GM12878 (cell line): ENCODE data around the gene EEF1G.

Experiments
- CTCF ChIP-seq, 3 experiments: IDR thresholded peaks in 2 of 3; conservative IDR thresholded peaks in 1 of 3; 2 replicates each; pipeline ENCODE4 v1.5.1; 2011; ENCODE audit warnings: low read depth in 3 of 3, low read length in 3 of 3, mild to moderate bottlenecking in 3 of 3, control low read depth in 2 of 3, moderate library complexity in 2 of 3, inconsistent platforms in 1 of 3, mixed read lengths in 1 of 3; ENCODE audit not compliant: control insufficient read depth in 2 of 3, insufficient read depth in 1 of 3; ENCODE audit errors: extremely low read depth in 1 of 3
- EZH2 ChIP-seq: IDR thresholded peaks from 2 replicates; pipeline ENCODE4 v1.6.1; 2012; ENCODE audit warnings: low read depth, mild to moderate bottlenecking, control low read depth, inconsistent platforms, low read length, borderline replicate concordance; ENCODE audit not compliant: control insufficient read depth
- IKZF1 ChIP-seq: fragments of 450-650 bp; conservative IDR thresholded peaks from 2 replicates; pipeline ENCODE4 v1.6.1; 2017; ENCODE audit warnings: antibody characterized with exemption, mild to moderate bottlenecking
- JUNB ChIP-seq: IDR thresholded peaks from 2 replicates; pipeline ENCODE4 v1.6.1; 2016; ENCODE audit warnings: antibody characterized with exemption, mild to moderate bottlenecking

- no peak for TF ChIP-seq CTCF (IDR thresholded peaks at IDR 0.05 in 2 of 3, conservative IDR thresholded peaks at IDR 0.05 in 1 of 3; ENCODE audit: control insufficient read depth in 2 of 3, extremely low read depth in 1 of 3, insufficient read depth in 1 of 3, low read depth in 3 of 3, low read length in 3 of 3)
- no peak for TF ChIP-seq EZH2
- no peak for TF ChIP-seq IKZF1
- no peak for TF ChIP-seq JUNB
Measured at GRCh38 chr11:62535802-62536201, 37.9 kb downstream of the EEF1G start.
